Activated CD8-positive, alpha-beta memory T cell treated with anti-CD3 and anti-CD28 coated beads for 36 hours (primary cell): ENCODE results near the gene ARHGAP10. TPM values are rescaled to one million over a fixed set of nuclear protein-coding genes. Genes with fewer than 3 reads are reported as not detected.
"Not testable (repeated sequence)": the region's sequence is repeated elsewhere in the genome, so short reads cannot be mapped to it uniquely, and the experiment has no call there.

Experiments used
- CTCF ChIA-PET: fragments of 350-600 bp; sonication (Branson Sonifier 250); formaldehyde crosslinking; loops from one replicate; lab custom pipeline; 2021; ENCODE audit warnings: antibody characterized with exemption; lab: Charles Lee
- POLR2A ChIA-PET: fragments of 350-600 bp; sonication (Branson Sonifier 250); formaldehyde crosslinking; loops from one replicate; lab custom pipeline; 2021; ENCODE audit warnings: antibody characterized with exemption; lab: Charles Lee
- total RNA-seq, 2 experiments: library from RNA; stranded (reverse); gene quantifications; one replicate each; pipeline ENCODE4 v1.2.3, GENCODE V29; 2021

Gene ARHGAP10
- total RNA-seq, 2 experiments from 2014 or later: 8.7 to 9.5 TPM

DNA sequence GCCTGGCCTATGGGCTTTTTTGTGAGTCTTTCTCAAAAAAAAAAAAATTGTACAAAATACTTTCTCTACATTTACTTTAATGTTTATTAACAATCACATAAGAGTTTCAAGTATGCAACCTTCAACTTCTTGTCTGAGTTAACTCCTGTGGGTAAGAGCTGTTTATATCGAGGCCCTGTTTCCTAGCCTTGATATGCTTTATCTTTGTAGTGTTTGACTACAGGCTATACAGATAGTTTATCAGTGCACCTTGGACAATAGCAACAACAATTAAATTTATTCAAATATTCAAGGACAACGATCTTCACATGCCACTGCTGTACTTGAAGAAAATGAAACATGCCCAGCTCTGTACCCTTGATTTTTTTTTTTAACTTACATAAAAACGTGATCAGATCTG, 178.4 kb downstream of the ARHGAP10 start:
- ChIA-PET CTCF (no interaction called here), POLR2A (no interaction called here)

DNA sequence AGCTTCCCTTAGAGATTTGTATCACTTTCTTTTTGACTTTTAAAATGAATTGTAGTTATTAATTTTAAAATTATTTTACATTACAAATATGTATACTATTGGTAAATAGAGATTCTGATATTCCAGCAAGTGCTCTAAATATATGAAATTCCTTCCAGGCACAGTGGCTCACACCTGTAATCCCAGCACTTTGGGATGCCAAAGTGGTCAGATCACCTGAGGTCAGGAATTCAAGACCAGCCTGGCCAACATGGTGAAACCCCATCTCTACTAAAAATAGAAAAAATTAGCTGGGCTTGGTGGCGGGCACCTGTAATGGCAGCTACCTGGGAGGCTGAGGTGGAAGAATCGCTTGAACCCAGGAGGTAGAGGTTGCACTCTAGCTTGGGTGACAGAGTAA, 180.2 kb downstream of the ARHGAP10 start:
- CTCF ChIA-PET, POLR2A ChIA-PET: not testable (repeated sequence)

DNA sequence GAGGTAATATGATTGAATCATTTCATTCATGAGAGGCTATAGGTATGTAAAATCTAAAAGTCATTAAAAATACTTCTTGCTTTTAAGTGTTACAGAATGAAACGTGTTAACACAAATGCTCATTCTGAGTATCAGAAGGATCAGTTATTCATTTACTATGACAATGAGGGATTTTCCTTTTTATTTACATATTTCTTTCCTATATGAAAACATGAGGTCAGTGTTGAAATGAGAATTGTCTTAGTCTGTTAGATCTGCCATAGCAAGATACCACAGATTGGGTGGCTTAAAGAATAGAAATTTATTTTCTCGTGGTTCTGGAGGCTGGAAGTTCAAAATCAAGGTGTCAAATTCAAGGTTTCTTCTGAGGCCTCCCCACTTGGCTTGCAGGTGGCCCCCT, 181.2 kb downstream of the ARHGAP10 start:
- CTCF ChIA-PET: no interaction called here
- POLR2A ChIA-PET: interaction anchor here (0.6 kb wide), 1 partner anchor 133 kb away, joined by 12 read pairs; no protein-coding TSS in a partner anchor

DNA sequence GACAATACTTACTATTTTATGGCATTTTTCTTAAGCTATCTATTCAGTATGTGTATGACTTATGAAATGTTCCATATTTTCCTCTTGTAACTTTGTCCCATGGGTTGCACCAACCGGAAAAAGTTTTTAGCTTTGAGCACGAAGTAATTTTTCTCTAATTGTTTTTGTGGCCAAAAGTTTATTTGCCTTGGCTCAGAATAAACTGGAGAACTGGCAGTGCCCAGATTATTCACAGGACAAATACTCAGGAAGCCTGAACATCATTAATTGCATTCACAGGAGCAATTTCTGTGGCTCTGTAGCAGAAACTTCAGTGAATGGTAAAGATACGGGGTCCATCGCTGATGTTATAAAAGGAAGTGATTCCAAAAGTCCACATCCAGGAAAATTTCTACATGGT, 184.5 kb downstream of the ARHGAP10 start:
- ChIA-PET POLR2A (no interaction called here), CTCF (no interaction called here)

DNA sequence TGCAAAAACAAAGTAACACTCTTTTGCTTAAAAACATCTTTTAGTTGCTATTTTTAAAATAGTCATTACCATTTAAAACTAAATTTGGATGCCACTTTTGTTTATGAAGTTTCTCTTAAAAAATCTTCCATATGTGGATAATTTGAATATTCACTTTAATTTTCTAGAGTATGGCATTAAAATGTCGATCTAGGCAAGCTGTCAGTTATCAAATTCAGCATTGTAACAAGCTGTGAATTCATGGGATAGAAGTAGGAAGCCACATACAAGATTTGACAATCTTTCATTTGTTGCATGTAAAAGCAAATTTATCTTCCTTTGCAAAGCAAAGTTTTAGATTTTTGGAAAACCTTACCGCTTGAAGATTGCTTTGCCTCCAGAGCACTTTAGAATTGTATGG, 191.5 kb downstream of the ARHGAP10 start:
- ChIA-PET POLR2A (no interaction called here), CTCF (no interaction called here)

DNA sequence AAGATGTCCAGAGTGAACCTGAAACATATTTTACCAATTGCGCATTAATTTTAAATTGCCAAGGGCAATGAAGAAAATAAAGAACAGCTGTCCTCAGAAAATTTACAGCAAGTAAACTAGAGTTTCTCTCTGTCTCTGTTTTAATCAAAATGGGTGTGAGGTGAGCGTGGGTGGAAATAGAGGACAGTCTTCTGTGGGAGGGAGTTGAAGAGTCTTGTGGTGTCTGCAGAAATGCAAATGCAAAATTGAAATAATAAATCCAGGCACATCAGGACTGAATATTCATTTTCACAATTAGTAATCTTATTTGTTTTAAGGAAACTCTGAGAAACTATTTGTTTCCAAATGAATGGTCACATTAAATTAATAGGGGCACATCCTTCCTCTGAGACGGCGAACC, 192.0 kb downstream of the ARHGAP10 start:
- CTCF ChIA-PET: no interaction called here
- POLR2A ChIA-PET: no interaction called here

DNA sequence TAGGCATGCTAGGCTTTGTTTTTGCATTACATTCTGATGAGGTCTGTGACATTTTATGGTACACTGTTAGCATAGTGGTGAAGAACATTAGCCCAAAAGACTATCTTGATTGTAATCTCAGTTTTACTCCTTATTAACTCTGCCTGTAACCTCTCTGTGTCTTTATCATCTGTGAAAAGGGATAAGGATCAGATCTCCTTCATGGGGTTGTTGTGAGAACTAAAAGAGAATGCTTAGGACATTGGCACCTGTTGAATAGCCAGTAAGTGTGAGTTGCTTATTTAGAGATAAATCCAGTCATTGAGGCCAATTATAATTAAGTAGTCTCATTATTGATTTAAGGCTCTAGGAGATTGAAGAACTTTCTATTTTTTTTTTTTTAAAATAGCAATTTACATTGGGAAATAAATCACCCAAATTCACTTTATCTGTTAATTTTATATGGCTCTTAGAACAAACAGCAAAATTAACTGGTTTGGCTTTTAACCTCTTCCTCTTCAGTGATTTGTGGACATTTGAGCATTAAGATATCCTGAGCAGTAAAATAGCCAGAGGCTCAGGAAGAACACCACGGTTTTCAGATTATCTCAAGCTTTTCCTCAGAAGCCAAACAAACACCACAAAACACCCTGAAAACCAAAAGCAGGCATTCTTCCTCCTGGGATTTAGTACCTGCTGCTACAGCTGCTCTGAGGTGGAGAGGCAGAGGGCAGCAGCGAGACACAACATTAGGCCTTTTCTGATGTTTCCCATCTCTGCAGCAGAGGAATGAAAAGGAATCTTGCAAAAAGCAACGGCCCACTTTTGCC, 192.9 kb downstream of the ARHGAP10 start:
- CTCF ChIA-PET: interaction anchor here (0.7 kb wide), 1 partner anchor 58 kb away, joined by 3 read pairs; no protein-coding TSS in a partner anchor
- POLR2A ChIA-PET: no interaction called here

DNA sequence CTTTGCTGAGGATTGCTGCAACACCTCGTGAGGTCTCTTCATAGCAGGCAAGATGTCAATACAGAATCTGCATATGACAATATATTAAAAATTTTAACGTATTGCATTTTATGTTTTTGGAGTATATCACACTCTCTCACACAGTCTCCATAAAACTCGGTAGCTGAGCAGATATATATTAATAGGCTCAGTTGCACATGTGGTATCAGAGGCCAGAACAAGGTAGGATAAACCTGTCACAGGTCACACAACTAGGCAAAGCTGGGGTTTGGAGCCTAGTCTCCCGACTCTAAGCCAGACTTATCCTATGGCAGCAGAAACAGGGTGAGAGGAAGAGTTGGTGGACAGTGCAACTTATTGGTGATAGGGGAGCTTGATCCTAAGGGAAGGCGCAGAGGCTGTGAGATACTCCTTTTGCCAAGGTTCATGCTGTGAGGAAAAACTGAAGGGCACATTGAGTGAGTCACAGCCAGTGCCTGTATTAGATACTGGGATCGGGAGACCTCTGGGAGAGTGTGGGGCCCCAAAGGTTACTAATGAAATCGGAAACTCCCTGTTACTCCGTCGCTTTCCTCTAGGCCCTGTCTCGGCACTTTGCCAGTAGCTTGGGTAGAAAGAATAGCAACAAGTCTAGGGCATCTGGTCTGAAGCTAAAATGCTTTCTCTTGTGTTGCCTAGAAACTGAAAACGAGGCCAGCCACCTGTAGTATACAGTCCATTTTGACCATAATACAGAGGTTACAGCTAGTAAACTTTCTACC, 195.7 kb downstream of the ARHGAP10 start:
- POLR2A ChIA-PET: no interaction called here
- CTCF ChIA-PET: no interaction called here

DNA sequence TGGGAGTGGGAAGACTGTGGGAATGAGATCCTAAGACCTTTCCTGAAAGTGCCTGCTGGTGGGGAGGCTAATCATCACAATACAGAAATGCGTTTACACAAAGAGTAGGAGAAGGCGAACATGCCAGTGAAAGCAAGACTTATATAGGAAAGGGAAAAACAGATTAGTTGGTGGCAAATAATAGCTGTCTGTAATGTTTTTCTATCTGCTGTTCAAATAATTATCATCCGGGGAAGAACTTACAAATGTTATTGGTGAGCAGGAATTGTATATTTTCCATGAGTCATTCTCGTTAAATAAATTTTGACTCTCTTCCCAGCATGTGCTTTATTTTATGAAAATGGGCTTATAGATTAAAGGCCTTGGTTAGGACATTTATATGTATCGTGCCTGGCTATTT, 196.5 kb downstream of the ARHGAP10 start:
- CTCF ChIA-PET: no interaction called here

DNA sequence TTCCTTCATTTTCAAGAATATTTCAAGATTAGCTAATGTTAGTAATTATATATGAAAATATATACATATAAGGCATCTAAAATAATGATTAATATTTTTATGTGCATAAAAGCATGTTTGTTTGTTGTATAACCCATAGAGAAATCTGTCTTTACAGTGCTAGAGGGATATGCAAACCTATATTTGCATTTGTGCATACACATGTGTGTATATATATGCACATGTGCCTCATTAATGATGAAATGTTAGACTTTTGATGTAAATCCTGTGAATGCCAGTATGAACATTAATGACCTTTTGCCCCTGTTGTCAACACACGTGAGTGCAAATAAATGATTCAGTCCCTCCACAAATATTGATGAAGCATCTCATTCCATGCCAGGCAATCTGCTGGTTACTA, 197.9 kb downstream of the ARHGAP10 start:
- POLR2A ChIA-PET: no interaction called here
- CTCF ChIA-PET: no interaction called here

More for the DNA sequence above, 196.5 kb downstream of the ARHGAP10 start:
- POLR2A ChIA-PET: no interaction called here

DNA sequence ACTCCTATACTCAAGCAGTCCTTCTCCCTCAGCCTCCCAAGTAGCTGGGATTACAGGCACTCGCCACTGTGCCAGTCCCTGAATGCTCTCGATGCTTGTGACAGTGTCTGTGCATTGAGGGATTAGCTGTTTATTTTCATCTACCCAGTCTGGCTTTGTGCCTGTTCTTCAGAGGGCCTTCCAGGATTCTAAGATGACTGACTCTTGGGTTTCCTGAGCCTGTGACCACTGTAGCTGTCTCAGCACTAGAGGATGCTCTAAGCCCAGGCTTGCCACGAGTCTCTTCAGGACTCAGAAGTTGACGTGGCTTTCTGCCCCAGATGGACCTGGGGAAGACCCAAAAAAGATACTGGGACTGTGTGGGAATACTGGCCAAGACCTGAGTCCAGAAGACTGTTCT, 201.4 kb downstream of the ARHGAP10 start:
- CTCF ChIA-PET: no interaction called here
- POLR2A ChIA-PET: no interaction called here

DNA sequence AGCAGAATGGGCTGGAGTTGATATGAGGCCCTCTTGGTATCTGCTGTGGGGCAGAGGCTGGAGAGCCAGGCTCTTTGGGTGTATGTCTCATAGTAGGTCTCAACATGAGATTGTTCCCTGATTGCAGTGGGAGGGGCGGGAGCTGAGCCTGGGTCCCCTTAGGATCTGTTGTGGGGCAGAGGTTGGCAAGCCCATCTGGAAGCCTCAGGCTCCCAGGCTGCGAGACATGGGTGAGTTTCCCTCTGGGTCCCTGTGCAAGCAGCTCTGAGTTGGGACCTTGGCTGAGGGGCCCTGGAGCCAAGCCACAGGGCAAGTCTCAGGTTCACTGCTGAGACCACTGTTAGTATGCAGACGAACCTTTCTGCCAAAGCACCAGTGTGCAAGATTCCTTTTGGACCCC, 201.9 kb downstream of the ARHGAP10 start:
- CTCF ChIA-PET: no interaction called here
- POLR2A ChIA-PET: no interaction called here

DNA sequence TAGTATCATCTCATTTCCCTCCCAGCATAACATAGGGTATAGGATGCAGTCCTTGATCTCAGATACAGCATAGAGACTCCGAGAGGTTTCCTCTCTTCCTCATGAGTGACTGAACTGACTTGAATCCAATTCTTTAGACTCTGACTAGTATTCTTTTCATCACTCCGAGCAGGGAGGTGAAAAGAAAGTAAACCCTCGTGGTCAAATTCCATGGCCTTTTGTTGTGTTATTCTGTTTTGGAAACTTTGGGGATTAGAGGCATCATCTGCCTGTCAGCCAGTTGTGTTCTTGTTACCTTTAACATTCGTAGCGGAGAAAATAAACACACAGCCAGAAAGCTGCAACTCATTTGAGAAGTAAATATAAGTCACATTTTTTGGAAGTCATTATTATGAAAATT, 206.6 kb downstream of the ARHGAP10 start:
- ChIA-PET POLR2A (no interaction called here), CTCF (no interaction called here)

DNA sequence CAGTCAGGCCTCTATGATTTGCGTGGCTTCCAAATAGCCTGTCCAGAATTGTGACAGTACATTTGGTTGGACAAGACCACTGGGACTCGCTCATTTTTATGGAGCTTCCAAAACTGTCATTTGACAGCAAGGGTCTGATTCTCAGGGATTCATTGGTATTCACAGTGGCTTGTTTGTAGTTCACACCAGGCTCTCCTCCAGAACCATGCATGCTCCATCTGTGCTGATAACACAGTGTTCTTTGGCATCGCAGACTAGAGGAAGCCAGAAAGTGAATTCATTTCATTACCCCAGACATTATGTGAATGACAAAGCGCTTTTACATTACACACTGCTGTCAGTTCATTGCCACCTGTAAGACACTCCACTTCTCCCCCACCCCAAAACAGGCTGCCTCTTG, 208.3 kb downstream of the ARHGAP10 start:
- CTCF ChIA-PET: no interaction called here
- POLR2A ChIA-PET: no interaction called here

DNA sequence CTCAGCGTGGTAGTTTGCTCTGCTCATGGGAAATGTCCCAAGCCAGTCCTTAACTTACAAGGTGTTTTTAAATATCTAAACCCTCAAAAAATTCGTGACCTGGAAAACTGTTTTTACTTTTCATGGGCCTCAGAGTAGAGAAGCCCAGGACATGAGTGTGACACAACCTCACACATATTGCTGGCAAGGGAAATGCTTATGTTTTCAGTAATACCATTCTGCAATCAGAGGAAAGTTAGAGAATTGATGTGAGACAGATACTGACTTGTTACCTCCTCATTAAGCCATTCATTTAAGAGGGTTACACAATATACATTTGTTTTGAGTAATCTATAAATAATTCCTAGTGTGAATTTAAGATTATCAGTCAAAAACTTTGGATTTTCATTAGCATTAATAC, 209.5 kb downstream of the ARHGAP10 start:
- CTCF ChIA-PET: no interaction called here
- POLR2A ChIA-PET: no interaction called here

DNA sequence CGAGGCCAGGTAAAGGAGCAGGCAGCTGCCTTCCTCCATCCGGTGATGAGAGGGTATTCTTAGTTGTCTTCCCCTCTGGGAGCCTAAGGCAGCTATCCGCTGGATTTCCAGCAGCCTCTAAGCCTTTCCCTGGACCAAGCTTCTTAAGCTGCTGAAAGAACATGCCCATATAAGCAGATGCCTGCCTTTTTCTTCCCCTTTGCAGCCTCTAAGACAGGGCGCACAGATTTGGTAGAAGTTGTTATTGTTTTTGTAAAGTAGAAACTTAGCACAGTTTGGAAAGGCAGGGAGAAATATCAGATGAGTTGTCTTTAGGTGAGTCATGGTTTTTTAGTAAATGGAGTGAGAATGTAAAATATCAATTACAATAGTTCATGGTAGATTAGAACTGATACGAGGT, 210.8 kb downstream of the ARHGAP10 start:
- CTCF ChIA-PET: no interaction called here
- POLR2A ChIA-PET: no interaction called here

DNA sequence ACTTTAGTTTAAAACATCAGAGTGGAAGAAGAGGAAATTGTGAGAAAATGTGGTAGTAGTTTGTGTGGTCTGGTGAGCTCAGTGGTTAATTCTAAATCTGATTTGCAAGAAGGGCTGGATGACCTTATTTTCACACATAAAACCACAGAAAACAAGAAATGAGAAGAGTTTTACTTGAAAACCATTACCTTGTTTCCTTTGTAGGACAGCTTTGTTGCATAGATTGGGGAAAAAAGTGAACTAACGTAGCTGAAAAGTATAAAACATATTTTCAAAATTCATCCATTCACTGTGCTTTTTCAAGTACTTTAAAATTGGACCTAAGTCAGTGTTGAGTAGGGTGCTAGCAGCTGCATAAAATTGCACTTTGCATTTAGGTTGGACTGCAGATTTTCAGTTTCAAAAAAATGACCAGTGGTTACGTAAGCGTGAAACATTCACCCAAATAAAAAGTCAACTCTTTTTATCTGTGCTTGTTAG, 211.3 kb downstream of the ARHGAP10 start:
- ChIA-PET CTCF (no interaction called here), POLR2A (no interaction called here)

DNA sequence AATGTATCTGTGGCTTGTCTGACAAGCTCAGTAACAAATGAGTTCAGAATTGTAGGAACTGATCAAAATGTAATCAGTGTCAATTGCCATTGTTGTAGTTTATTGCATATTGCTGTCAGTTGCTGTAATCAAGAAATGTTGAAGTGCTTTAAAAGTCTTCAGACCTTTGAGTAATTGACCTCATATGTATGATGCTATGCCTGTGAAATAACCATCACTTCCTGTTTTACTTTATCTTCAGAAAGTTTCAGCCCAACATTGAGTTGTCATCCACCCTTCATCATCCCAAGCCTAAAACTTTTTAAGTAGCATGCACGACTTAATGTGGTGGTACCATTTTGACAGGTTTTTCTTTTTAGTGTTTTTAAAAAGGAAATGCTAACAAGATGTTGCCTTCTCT, 212.4 kb downstream of the ARHGAP10 start:
- CTCF ChIA-PET: interaction anchor here (0.6 kb wide), 1 partner anchor 99 kb away, joined by 3 read pairs; no protein-coding TSS in a partner anchor
- POLR2A ChIA-PET: no interaction called here

DNA sequence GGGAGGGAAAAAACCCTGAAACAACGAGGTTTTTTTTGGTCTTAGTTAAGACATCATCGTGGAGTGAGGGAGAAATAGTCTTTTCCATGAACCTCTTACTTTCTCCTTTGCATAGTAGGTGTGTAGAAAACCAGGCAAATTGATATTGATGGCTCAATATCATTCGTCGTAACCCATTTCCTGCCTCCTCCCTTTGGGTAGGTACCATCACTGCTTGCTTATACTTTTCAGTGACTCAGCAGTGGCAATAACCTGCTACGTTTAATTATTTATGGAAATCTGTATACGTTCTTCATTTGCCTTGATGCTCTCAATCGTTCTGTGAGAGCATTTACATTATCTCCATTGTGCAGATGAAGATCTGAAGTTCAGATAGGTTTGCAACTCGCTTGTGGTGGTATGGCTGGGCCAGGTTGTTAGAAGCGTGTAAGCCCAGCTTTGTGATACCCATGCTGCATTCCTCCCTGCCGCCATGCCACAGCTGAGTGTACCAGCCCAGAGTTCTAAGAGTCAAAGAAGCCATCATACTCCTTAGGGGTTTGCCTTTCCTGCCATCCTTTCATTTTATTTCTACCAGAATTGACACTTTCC, 212.9 kb downstream of the ARHGAP10 start:
- CTCF ChIA-PET: no interaction called here
- POLR2A ChIA-PET: no interaction called here

DNA sequence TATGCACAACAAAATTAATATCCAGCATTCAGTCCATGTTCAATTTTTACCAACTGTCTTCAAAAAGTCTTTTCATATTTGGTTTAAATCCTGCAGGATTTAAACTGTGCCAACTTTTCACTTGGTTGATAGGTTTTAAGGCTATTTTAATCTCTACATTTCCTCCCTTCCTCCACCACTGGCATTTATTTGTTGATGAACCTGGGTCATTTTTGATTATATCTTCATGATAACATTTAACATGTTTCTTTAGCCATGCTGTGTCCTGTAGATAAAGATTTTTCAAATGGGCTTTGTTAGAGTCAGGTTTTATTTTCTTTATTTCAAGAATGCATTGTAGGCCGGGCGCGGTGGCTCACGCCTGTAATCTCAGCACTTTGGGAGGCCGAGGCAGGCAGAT, 216.4 kb downstream of the ARHGAP10 start:
- CTCF ChIA-PET: no interaction called here
- POLR2A ChIA-PET: no interaction called here
